GM06990 (cell line): Measurements from ENCODE around the gene ERICH2.

ENCODE experiments used
- DNase-seq: peaks from one replicate; pipeline ENCODE4 v3.0.0-alpha.2; 2011; ENCODE audit not compliant: insufficient read length; ENCODE audit errors: extremely low read depth
- H3K27me3 ChIP-seq: replicated peaks from 2 replicates; pipeline ENCODE4 v1.6.0; 2011; ENCODE audit warnings: low read length; ENCODE audit not compliant: control insufficient read depth, insufficient read depth
- H3K36me3 ChIP-seq: 2 replicates; pipeline ENCODE4 v1.5.1; 2011; ENCODE audit warnings: low read length; ENCODE audit not compliant: control insufficient read depth, insufficient read depth
- H3K4me3 ChIP-seq: replicated peaks from 2 replicates; pipeline ENCODE4 v1.5.1; 2011; ENCODE audit warnings: low read depth, mild to moderate bottlenecking, control low read depth, low read length
- TF ChIP-seq, protein P1 (sequence below): IDR thresholded peaks from 2 replicates; pipeline ENCODE4 v1.5.1; 2011; ENCODE audit warnings: low read length, control low read depth, mild to moderate bottlenecking, inconsistent platforms; ENCODE audit not compliant: insufficient read depth, poor library complexity, severe bottlenecking

Gene ERICH2

DNA sequence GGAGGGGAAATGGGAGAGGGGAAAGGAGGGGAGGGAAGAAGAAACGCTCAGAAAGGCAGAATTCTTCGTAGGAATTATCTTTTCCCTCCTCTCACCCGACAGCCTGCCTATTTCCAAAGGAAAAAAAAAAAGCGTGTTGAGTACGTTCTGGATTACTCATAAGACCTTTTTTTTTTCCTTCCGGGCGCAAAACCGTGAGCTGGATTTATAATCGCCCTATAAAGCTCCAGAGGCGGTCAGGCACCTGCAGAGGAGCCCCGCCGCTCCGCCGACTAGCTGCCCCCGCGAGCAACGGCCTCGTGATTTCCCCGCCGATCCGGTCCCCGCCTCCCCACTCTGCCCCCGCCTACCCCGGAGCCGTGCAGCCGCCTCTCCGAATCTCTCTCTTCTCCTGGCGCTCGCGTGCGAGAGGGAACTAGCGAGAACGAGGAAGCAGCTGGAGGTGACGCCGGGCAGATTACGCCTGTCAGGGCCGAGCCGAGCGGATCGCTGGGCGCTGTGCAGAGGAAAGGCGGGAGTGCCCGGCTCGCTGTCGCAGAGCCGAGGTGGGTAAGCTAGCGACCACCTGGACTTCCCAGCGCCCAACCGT lies 46.4 kb downstream of the ERICH2 start, which contains the start of gene GAD1:
Gene GAD1, plus strand, starts transcription at position 384 of the 589 bp plus-strand sequence. CDS start 1,705 bp downstream, outside the sequence.
- Histone ChIP-seq H3K36me3 (no peaks in the 10 kb centered on the region), H3K27me3 (peaks cover 6% of the 10 kb centered on the region), H3K4me3 (peak within 1 kb of the TSS; percentile 43)
- TF ChIP-seq, protein P1, sequence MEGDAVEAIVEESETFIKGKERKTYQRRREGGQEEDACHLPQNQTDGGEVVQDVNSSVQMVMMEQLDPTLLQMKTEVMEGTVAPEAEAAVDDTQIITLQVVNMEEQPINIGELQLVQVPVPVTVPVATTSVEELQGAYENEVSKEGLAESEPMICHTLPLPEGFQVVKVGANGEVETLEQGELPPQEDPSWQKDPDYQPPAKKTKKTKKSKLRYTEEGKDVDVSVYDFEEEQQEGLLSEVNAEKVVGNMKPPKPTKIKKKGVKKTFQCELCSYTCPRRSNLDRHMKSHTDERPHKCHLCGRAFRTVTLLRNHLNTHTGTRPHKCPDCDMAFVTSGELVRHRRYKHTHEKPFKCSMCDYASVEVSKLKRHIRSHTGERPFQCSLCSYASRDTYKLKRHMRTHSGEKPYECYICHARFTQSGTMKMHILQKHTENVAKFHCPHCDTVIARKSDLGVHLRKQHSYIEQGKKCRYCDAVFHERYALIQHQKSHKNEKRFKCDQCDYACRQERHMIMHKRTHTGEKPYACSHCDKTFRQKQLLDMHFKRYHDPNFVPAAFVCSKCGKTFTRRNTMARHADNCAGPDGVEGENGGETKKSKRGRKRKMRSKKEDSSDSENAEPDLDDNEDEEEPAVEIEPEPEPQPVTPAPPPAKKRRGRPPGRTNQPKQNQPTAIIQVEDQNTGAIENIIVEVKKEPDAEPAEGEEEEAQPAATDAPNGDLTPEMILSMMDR, result no peak
- peak; percentile 59 for DNase-seq

GRCh38 chr2:170817093-170818035 lies 47.2 kb downstream of the ERICH2 start:
- Histone ChIP-seq H3K4me3 (peak overlapping the region; percentile 43), H3K36me3 (no peaks in the 10 kb centered on the region), H3K27me3 (peaks cover 8% of the 10 kb centered on the region)
- TF ChIP-seq, protein P1, result no peak
- peak; percentile 57 for DNase-seq

GRCh38 chr2:170818036-170818751 lies 48.0 kb downstream of the ERICH2 start:
- Histone ChIP-seq H3K27me3 (peaks cover 9% of the 10 kb centered on the region), H3K4me3 (peak overlapping the region; percentile 43), H3K36me3 (no peaks in the 10 kb centered on the region)
- TF ChIP-seq, protein P1, result no peak
- DNase-seq, result no peak

- TF ChIP-seq, protein P1, result no peak
- peaks cover 10% of the 10 kb centered on the region for H3K27me3 ChIP-seq
- no peak for DNase-seq
- no peak overlapping the region for H3K4me3 ChIP-seq
- no peaks in the 10 kb centered on the region for H3K36me3 ChIP-seq
Measured at GRCh38 chr2:170818752-170819470, 48.7 kb downstream of the ERICH2 start.

DNA sequence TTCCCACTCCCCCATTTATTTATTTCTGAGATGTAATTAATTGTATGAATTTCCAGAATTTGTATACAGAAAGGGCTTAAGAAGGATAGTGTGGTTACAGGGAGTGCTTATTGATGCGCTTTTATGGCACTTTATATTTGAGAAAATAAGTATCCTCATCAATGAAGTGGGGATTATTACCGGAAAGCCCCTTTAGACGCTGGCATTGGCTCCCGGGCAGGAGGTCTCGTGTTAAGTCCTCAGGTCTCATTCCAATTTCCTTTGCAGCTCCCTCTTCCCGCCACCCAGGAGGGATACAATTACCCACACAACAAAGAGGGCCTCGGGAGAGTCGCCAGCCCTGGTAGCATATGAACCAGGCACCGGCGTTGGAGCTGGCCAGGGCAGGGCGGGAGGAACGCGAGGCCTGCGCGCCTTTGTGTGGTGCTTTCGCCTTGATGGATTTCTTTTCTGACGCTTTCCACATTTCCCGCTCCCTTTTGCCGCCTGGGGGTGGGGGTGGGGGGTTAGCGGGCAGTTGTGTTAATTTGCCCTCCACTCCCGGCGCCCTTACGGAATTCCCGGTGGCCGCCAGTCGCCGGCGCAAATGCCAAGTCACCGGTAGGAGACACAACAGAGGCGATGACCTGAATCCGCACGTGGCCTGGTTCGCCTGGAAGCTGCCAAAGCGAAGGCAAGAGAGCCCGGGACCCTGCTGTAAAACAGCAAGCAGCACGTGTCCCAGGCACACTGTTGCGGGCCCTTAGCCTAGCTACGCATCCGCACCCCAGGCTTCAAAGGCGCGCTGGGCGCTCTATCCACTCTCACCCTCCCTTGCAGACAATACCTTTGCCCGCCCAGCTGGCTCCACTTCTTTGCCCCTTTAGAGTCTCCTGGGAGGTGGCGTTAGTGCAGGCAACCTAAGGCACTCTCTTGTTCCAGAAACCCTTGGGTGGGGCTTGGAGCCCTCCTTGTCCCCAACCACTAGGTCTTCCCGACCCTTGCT lies 49.8 kb downstream of the ERICH2 start:
- Histone ChIP-seq H3K27me3 (peaks cover 10% of the 10 kb centered on the region), H3K36me3 (no peaks in the 10 kb centered on the region), H3K4me3 (no peak overlapping the region; the same call in 1 of the 2 replicates)
- TF ChIP-seq, protein P1, result no peak
- DNase-seq, result no peak
